ENCODE results near the gene MMP8. TPM values are rescaled to one million over a fixed set of nuclear protein-coding genes. Genes with fewer than 3 reads are reported as not detected.

Gene MMP8
- total RNA-seq, 2 donors from 2014 or later, result 0.35 to 0.41 TPM

DNA sequence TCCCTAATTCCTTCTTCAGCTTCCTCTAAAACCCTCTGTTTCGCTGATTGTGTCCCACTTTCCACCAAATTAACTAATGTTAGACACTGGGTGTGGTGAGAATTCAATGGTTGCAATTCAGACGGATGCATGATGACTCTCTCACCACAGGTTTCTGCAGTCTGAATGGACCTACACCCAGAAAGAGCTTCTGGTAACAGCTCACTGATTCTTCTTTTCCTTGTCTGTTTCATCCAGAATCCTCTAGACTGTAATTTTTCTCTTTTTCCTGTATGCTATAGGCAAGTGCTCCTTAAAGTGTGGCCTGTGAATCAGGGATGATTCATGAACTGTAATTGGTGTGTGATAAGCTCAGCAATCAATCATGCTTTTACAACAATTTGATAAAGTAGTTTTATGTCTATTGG, 37.6 kb upstream of the MMP8 start:
- Histone ChIP-seq H3K36me3 (no peaks in the 10 kb centered on the region), H3K27me3 (no peaks in the 10 kb centered on the region), H3K4me1 (no peaks in the 10 kb centered on the region), H3K4me3 (no peak overlapping the region), H3K27ac (no peak overlapping the region), H3K9me3 (no peaks in the 10 kb centered on the region)
- DNase-seq (ENCODE audit: low spot score), result no peak
- TF ChIP-seq, protein P1, sequence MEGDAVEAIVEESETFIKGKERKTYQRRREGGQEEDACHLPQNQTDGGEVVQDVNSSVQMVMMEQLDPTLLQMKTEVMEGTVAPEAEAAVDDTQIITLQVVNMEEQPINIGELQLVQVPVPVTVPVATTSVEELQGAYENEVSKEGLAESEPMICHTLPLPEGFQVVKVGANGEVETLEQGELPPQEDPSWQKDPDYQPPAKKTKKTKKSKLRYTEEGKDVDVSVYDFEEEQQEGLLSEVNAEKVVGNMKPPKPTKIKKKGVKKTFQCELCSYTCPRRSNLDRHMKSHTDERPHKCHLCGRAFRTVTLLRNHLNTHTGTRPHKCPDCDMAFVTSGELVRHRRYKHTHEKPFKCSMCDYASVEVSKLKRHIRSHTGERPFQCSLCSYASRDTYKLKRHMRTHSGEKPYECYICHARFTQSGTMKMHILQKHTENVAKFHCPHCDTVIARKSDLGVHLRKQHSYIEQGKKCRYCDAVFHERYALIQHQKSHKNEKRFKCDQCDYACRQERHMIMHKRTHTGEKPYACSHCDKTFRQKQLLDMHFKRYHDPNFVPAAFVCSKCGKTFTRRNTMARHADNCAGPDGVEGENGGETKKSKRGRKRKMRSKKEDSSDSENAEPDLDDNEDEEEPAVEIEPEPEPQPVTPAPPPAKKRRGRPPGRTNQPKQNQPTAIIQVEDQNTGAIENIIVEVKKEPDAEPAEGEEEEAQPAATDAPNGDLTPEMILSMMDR (IDR thresholded peaks at IDR 0.05), result no peak

DNA sequence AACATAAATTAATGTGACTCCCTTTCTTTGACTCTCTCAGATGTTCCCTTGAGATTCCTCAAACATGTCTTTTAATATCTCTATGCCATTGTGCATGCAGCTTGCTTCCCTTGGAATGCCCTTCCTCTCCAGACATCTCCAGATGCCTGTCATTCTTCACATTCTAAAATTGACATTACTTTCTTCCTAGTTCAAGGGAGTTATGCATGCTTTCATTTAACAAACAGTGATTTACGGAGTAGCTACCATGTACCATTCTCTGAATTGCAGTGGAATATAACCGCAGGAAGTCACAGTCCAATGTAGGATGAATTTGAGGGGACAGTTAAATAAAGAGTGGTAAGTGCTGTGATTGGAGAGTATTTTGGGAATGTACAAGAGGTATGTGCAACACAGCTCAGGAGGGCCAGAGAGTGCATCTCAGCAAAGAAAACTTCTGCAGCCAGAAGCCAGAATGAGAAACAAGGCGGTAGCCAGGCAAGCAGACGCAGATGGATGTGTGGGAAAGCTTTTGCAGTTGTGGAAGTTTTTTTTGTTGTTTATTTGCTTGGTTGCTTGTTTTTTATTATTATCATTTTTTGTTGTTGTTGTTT, 37.0 kb upstream of the MMP8 start:
- Histone ChIP-seq H3K27me3 (no peaks in the 10 kb centered on the region), H3K36me3 (no peaks in the 10 kb centered on the region), H3K4me1 (no peaks in the 10 kb centered on the region), H3K4me3 (no peak overlapping the region), H3K9me3 (no peaks in the 10 kb centered on the region), H3K27ac (no peak overlapping the region)
- TF ChIP-seq, protein P1 (IDR thresholded peaks at IDR 0.05), result no peak
- DNase-seq (ENCODE audit: low spot score), result no peak

DNA sequence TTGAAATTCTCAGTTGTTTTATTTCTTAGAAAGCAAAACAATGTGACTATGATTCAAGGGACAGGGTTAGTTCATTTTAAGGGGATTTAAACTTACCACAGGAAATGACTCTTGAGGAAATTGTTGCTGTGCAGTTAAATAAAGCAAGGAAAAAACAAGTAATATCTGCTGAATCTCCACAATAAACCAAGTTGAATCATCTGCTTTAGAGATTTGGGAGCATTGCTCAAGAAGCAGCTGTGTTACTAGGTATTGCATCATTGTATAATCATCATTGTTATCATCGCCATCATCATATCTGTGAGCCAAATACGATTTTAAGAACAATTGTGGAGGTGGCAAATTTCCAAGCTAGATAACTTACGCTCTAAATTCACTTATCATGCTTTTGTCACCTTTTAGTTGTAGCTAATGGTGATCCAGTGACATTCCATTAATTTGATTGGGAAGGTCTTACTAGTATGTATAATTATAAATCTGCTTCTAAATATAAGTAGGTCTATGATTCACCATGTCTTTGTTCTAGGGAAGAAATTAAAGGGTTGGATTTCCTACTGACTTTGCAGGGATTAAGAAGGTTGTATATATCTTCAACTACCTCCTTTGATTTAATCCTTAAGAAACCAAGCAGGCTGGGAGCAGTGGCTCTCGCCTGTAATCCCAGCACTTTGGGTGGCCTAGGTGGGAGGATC, 35.7 kb upstream of the MMP8 start:
- no peak for DNase-seq (ENCODE audit: low spot score)
- Histone ChIP-seq H3K4me3 (no peak overlapping the region), H3K36me3 (no peaks in the 10 kb centered on the region), H3K27ac (no peak overlapping the region), H3K27me3 (no peaks in the 10 kb centered on the region), H3K4me1 (no peaks in the 10 kb centered on the region), H3K9me3 (no peaks in the 10 kb centered on the region)
- TF ChIP-seq, protein P1 (IDR thresholded peaks at IDR 0.05), result no peak

DNA sequence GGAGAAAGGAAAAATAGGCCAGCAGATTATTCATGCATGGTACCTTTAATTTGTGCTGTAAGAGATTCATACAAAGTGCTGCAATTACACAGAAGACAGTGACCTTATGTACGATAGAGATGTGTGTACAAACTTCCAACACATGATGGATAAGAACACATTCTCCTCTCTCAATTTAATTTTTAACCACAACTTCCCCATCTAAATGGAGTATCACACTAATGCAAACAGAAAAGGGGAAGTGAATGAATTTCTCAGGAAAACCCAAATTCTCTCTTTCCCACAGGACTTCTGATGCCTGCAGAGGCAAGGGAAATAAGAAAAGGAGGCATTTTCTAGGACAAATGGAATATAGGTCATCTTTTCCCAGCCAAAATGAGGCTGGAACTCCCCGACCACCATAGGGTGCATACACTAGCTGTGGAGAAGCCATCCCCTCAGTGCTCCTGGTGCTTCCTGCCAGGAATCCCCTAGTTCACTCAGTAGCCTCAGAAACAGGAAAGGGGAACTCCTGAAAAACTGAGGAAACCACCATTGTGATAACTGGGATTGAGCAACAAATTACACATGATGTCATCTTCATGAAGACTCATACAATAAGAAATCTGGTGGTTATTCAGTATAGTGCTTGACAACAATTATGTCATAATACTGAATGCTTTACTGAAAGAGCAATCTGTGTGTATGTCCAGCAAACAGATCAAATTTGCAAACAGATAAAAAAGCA, 33.2 kb upstream of the MMP8 start:
- no peaks in the 10 kb centered on the region for H3K27me3 ChIP-seq
- TF ChIP-seq, protein P1 (IDR thresholded peaks at IDR 0.05), result no peak
- H3K27ac ChIP-seq, result no peak overlapping the region

DNA sequence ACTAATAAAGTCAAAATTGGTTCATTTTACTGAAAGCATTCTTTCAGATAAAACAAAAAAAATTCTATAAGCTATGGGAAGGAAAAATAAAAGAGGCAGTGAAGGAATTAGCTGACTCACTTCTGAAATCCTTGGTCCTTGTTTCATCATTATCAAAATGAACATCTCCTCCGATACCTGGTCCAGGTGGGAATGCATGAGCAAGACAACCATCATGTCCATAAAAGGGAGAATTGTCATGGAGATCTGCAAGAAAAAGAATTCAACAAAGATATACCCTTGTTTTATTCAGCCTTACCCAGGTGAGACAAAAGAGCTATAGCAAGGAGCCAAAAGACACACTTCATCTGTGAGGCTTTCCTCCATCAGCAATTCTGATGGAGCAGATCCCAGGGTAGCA, 28.5 kb upstream of the MMP8 start:
- no peak overlapping the region for H3K27ac ChIP-seq
- TF ChIP-seq, protein P1 (IDR thresholded peaks at IDR 0.05), result no peak
- peaks cover 0 to 2% of the 10 kb centered on the region in 2 donors for H3K9me3 ChIP-seq
- no peaks in the 10 kb centered on the region for H3K27me3 ChIP-seq
- no peaks in the 10 kb centered on the region for H3K36me3 ChIP-seq
- DNase-seq (ENCODE audit: low spot score), result no peak
- H3K4me3 ChIP-seq, result no peak overlapping the region
- no peaks in the 10 kb centered on the region for H3K4me1 ChIP-seq

More for the DNA sequence above, 33.2 kb upstream of the MMP8 start:
- Histone ChIP-seq H3K9me3 (no peaks in the 10 kb centered on the region), H3K36me3 (no peaks in the 10 kb centered on the region), H3K4me1 (no peaks in the 10 kb centered on the region), H3K4me3 (no peak overlapping the region)
- no peak for DNase-seq (ENCODE audit: low spot score)
